Lower leg skin (tissue), 4 donors: ENCODE data around the gene STH. TPM values are rescaled to one million over a fixed set of nuclear protein-coding genes. Genes with fewer than 3 reads are reported as not detected.
"Not testable (repeated sequence)": the region's sequence is repeated elsewhere in the genome, so short reads cannot be mapped to it uniquely, and the experiment has no call there.

ENCODE experiments used
- DNase-seq, 2 donors: peaks; one replicate each; pipeline ENCODE4 v3.0.0-alpha.2; 2019; ENCODE audit warnings: low spot score in 2 of 2
- H3K4me3 ChIP-seq: fragments of 200-600 bp; sonication (generic); 2 replicates; pipeline ENCODE4 v1.5.1; 2017; ENCODE audit warnings: mild to moderate bottlenecking, low read depth; ENCODE audit not compliant: poor library complexity, severe bottlenecking
- POLR2A ChIP-seq, 2 donors: fragments of 450-650 bp; IDR thresholded peaks; one replicate each; pipeline ENCODE4 v1.6.1; 2016 to 2017; ENCODE audit warnings: antibody characterized with exemption in 2 of 2, mild to moderate bottlenecking in 1 of 2, moderate library complexity in 1 of 2
- WGBS, 2 donors: methylation state at CpG; one replicate each; pipeline ENCODE4 v1.1.5; 2018; 5-methylcytosine and 5-hydroxymethylcytosine counted together
- intact Hi-C: fragments of 100-400 bp; cut with DNase I; formaldehyde crosslinking; loops from one replicate; pipeline ENCODE4 v1.15.0; 2023; ENCODE audit warnings: low total_unique reads
- total RNA-seq, 4 donors: library from RNA; depleted of rRNA; stranded (reverse); fragments of >200 nt; gene quantifications; one replicate each; pipeline ENCODE4 v1.1.0, GENCODE V29; 2016
- TF ChIP-seq, protein P1 (sequence below), 3 donors: fragments of 450-650 bp; IDR thresholded peaks; one replicate each; pipeline ENCODE4 v1.5.1; 2016; ENCODE audit warnings: antibody characterized with exemption in 3 of 3, mild to moderate bottlenecking in 3 of 3, moderate library complexity in 2 of 3

Gene STH
- total RNA-seq, 4 donors from 2014 or later = not detected

DNA sequence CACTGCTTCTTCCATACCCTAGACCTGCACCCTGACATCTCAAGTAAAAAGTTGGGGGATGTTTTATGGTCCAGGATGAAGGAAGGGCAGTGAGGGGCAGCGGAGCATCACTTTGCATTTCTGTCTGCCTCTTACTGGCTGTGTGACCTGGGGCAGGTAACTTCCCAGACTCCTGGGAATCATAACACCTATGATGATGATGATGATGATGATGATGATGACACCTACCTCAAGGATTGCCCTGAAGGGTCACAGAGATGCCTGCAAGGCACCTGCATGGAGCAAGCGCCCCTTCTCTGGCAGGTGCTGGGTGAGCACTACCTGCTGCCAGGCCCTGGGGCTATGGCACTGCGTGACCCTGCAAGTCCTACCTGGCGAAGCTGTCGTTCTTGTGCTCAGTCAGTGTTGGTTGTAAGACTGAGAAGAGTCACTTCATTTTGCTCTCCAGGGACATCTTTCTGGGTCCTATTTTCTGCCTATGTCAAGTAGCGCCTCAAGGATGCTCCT is 46.2 kb upstream of the STH start:
- no peak overlapping the region for H3K4me3 ChIP-seq
- 53 to 57% methylated on average over 5 to 6 of the region's 6 CpGs for whole genome bisulfite sequencing, 2 donors
- intact Hi-C loops = no loop called here
- TF ChIP-seq POLR2A (IDR thresholded peaks at IDR 0.05) = no peak
- TF ChIP-seq, protein P1, sequence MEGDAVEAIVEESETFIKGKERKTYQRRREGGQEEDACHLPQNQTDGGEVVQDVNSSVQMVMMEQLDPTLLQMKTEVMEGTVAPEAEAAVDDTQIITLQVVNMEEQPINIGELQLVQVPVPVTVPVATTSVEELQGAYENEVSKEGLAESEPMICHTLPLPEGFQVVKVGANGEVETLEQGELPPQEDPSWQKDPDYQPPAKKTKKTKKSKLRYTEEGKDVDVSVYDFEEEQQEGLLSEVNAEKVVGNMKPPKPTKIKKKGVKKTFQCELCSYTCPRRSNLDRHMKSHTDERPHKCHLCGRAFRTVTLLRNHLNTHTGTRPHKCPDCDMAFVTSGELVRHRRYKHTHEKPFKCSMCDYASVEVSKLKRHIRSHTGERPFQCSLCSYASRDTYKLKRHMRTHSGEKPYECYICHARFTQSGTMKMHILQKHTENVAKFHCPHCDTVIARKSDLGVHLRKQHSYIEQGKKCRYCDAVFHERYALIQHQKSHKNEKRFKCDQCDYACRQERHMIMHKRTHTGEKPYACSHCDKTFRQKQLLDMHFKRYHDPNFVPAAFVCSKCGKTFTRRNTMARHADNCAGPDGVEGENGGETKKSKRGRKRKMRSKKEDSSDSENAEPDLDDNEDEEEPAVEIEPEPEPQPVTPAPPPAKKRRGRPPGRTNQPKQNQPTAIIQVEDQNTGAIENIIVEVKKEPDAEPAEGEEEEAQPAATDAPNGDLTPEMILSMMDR (IDR thresholded peaks at IDR 0.05) = no peak
- no peak for DNase-seq

DNA sequence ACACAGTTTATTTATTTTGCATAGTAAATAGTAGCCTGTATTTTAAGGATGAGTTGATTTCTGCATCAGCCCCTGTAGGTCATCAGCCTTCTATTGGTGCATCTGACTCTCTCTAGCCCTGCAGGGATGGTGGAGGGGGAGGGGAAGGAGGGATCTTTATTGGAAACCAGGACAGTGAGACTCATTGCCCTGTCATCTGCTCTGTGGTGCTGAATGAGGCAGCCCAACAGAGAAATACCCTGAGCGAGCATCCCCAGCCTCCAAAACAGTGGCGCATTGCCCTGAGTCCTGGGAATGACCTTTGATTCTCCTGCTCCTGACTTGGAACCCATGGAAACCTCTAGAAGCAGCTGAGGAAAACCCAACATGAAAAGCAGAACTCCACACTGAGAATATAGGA is 45.5 kb upstream of the STH start:
- no peak for DNase-seq
- WGBS, 2 donors = 91 to 94% methylated on average over 2 of the region's 2 CpGs
- no peak overlapping the region for H3K4me3 ChIP-seq
- intact Hi-C loops = no loop called here
- TF ChIP-seq POLR2A (IDR thresholded peaks at IDR 0.05) = no peak
- TF ChIP-seq, protein P1 (IDR thresholded peaks at IDR 0.05) = no peak

GRCh38 chr17:45954914-45955313 is 44.1 kb upstream of the STH start:
- TF ChIP-seq, protein P1 (IDR thresholded peaks at IDR 0.05) = no peak
- no peak for DNase-seq
- H3K4me3 ChIP-seq = no peak overlapping the region
- 65 to 68% methylated on average over 11 of the region's 11 CpGs for WGBS, 2 donors
- intact Hi-C loops = no loop called here

DNA sequence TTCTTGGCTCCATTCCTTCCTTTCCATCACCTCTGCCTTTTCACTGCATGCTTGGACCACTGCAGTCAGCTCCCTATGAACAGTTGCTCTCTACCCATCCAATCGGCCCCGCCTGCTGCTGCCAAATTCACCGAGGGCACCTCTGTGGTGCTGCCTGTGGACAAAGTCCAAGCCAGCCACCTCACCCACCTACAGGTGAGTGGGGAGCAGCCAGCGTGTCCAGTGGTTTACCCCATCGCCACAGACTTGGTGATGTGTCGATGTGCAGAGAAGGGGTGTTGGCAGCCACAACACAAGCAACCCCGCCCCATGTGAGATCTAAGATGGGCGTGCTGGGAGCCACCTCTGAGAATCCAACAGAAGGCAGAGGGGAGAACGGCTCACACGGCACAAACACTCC is 43.7 kb upstream of the STH start:
- intact Hi-C loops = no loop called here

GRCh38 chr17:45956090-45956489 is 43.0 kb upstream of the STH start:
- no peak for DNase-seq
- H3K4me3 ChIP-seq = no peak overlapping the region
- intact Hi-C loops = no loop called here
- WGBS, 2 donors = 89 to 91% methylated on average over 3 of the region's 3 CpGs
- no peak for TF ChIP-seq POLR2A (IDR thresholded peaks at IDR 0.05)
- TF ChIP-seq, protein P1 (IDR thresholded peaks at IDR 0.05) = no peak

More for the DNA sequence above, 43.7 kb upstream of the STH start:
- TF ChIP-seq, protein P1 (IDR thresholded peaks at IDR 0.05) = no peak
- no peak for DNase-seq
- WGBS, 2 donors = 73 to 80% methylated on average over 10 of the region's 10 CpGs
- no peak overlapping the region for H3K4me3 ChIP-seq

DNA sequence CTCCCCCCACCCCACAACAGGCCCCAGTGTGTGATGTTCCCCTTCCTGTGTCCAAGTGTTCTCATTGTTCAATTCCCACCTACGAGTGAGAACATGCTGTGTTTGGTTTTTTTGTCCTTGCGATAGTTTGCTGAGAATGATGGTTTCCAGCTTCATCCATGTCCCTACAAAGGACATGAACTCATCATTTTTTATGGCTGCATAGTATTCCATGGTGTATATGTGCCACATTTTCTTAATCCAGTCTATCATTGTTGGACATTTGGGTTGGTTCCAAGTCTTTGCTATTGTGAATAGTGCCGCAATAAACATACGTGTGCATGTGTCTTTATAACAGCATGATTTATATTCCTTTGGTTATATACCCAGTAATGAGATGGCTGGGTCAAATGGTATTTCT is 42.3 kb upstream of the STH start:
- intact Hi-C loops, H3K4me3 ChIP-seq, DNase-seq: not testable (repeated sequence)
- WGBS, 2 donors = 94 to 97% methylated on average over 4 of the region's 4 CpGs
